Frontal cortex (tissue), 4 donors: ENCODE measurements around the gene SYTL2. TPM values are rescaled to one million over a fixed set of nuclear protein-coding genes. Genes with fewer than 3 reads are reported as not detected.

ENCODE experiments used
- DNase-seq, 2 donors: peaks; one replicate each; pipeline ENCODE4 v3.0.0; 2012; ENCODE audit warnings: low spot score in 2 of 2
- FAIRE-seq: peaks from 2 replicates; lab custom pipeline; 2012; peaks lifted over from hg19 to GRCh38; lab: Jason Lieb, UNC
- total RNA-seq: library from RNA; depleted of rRNA; stranded (reverse); fragments of >200 nt; gene quantifications from one replicate; pipeline ENCODE4 v1.2.3, GENCODE V29; 2014
- donor health status: control.
- donor health status: control.
- donor health status: control.

Gene SYTL2
- total RNA-seq, 1 donor from 2014 or later = 4.9 TPM

GRCh38 chr11:85829172-85829571 is 18.2 kb upstream of the SYTL2 start:
- FAIRE-seq (no peak), DNase-seq (no peak)

GRCh38 chr11:85828640-85828978 is 17.7 kb upstream of the SYTL2 start:
- DNase-seq (no peak), FAIRE-seq (no peak)

GRCh38 chr11:85827748-85828639 is 17.1 kb upstream of the SYTL2 start:
- DNase-seq (no peak), FAIRE-seq (no peak)

- FAIRE-seq = no peak
- peak in 1 of 2 donors; percentile 38 for DNase-seq
Observed at GRCh38 chr11:85826116-85826855, 15.3 kb upstream of the SYTL2 start.

- DNase-seq (no peak), FAIRE-seq (no peak)
Observed at GRCh38 chr11:85825616-85826015, 14.7 kb upstream of the SYTL2 start.

- no peak for FAIRE-seq
Observed at GRCh38 chr11:85823816-85824215, 12.9 kb upstream of the SYTL2 start.

GRCh38 chr11:85822814-85823213 is 11.9 kb upstream of the SYTL2 start:
- FAIRE-seq = no peak
- DNase-seq = no peak

More at GRCh38 chr11:85823816-85824215, 12.9 kb upstream of the SYTL2 start:
- no peak for DNase-seq

GRCh38 chr11:85821636-85822035 is 10.7 kb upstream of the SYTL2 start:
- FAIRE-seq (no peak), DNase-seq (no peak)

GRCh38 chr11:85819441-85819840 is 8.5 kb upstream of the SYTL2 start:
- DNase-seq (no peak), FAIRE-seq (no peak)

GRCh38 chr11:85815186-85815931 is 4.4 kb upstream of the SYTL2 start:
- no peak for FAIRE-seq
- no peak for DNase-seq

GRCh38 chr11:85813721-85814120 is 2.8 kb upstream of the SYTL2 start:
- FAIRE-seq = no peak
- no peak for DNase-seq

GRCh38 chr11:85811624-85812023 is 683 bp upstream of the SYTL2 start:
- no peak for DNase-seq
- no peak for FAIRE-seq

GRCh38 chr11:85810521-85810870 is 445 bp downstream of the SYTL2 start:
- FAIRE-seq (no peak), DNase-seq (no peak)

- DNase-seq (no peak), FAIRE-seq (no peak)
Observed at GRCh38 chr11:85809863-85810262, 1.1 kb downstream of the SYTL2 start.

- FAIRE-seq = no peak
- no peak for DNase-seq
Observed at GRCh38 chr11:85809191-85809590, 1.8 kb downstream of the SYTL2 start.

GRCh38 chr11:85806876-85807275 is 4.1 kb downstream of the SYTL2 start:
- FAIRE-seq (no peak), DNase-seq (no peak)

GRCh38 chr11:85806016-85806415 is 4.9 kb downstream of the SYTL2 start:
- DNase-seq (no peak), FAIRE-seq (no peak)

GRCh38 chr11:85805387-85805786 is 5.6 kb downstream of the SYTL2 start:
- DNase-seq (no peak), FAIRE-seq (no peak)

- DNase-seq (no peak), FAIRE-seq (no peak)
Observed at GRCh38 chr11:85803920-85804319, 7.0 kb downstream of the SYTL2 start.

- DNase-seq = no peak
- FAIRE-seq = no peak
Observed at GRCh38 chr11:85803303-85803702, 7.6 kb downstream of the SYTL2 start.

GRCh38 chr11:85801527-85801926 is 9.4 kb downstream of the SYTL2 start:
- DNase-seq (no peak), FAIRE-seq (no peak)
